Measurements from ENCODE around the gene CRIP3.

The CRIP3 gene

GRCh38 chr6:43278524-43279078, 30.0 kb downstream of the CRIP3 start:
- H3K36me3 Mint-ChIP-seq (ENCODE audit: insufficient read depth): no peaks in the 10 kb centered on the region
- H3K4me1 Mint-ChIP-seq (ENCODE audit: low read depth in 2 of 2): peaks cover 13 to 16% of the 10 kb centered on the region in 2 donors
- no peak overlapping the region for H3K27ac Mint-ChIP-seq
- H3K9me3 Mint-ChIP-seq: no peaks in the 10 kb centered on the region
- ATAC-seq (replicated peaks): peak; percentile 33
- no peak overlapping the region for H3K4me3 Mint-ChIP-seq
- DNase-seq: no peak
- H3K27me3 Mint-ChIP-seq: peaks cover 38 to 87% of the 10 kb centered on the region in 2 donors

GRCh38 chr6:43277643-43278523, 30.7 kb downstream of the CRIP3 start:
- Mint-ChIP-seq H3K27me3 (peaks cover 37 to 82% of the 10 kb centered on the region in 2 donors), H3K27ac (no peak overlapping the region), H3K4me3 (no peak overlapping the region), H3K9me3 (no peaks in the 10 kb centered on the region), H3K36me3 (ENCODE audit: insufficient read depth) (no peaks in the 10 kb centered on the region), H3K4me1 (ENCODE audit: low read depth in 2 of 2) (peaks cover 13 to 16% of the 10 kb centered on the region in 2 donors)
- DNase-seq (no peak), ATAC-seq (replicated peaks) (no peak)

- ATAC-seq (replicated peaks): no peak
- Mint-ChIP-seq H3K27ac (no peak overlapping the region), H3K4me3 (no peak overlapping the region), H3K9me3 (no peaks in the 10 kb centered on the region), H3K4me1 (ENCODE audit: low read depth in 2 of 2) (peaks cover 13 to 16% of the 10 kb centered on the region in 2 donors), H3K36me3 (ENCODE audit: insufficient read depth) (no peaks in the 10 kb centered on the region), H3K27me3 (peaks cover 32 to 78% of the 10 kb centered on the region in 2 donors)
- DNase-seq: no peak
Measured at GRCh38 chr6:43277306-43277642, 31.4 kb downstream of the CRIP3 start.

GRCh38 chr6:43276577-43277305, 31.9 kb downstream of the CRIP3 start:
- peak overlapping the region; percentile 74 to 86 for H3K4me3 Mint-ChIP-seq
- H3K27ac Mint-ChIP-seq: peak overlapping the region; percentile 1 to 61
- peaks cover 13 to 14% of the 10 kb centered on the region in 2 donors for H3K4me1 Mint-ChIP-seq (ENCODE audit: low read depth in 2 of 2)
- DNase-seq: no peak
- ATAC-seq (replicated peaks): no peak
- no peaks in the 10 kb centered on the region for H3K36me3 Mint-ChIP-seq (ENCODE audit: insufficient read depth)
- peaks cover 29 to 78% of the 10 kb centered on the region in 2 donors for H3K27me3 Mint-ChIP-seq
- H3K9me3 Mint-ChIP-seq: no peaks in the 10 kb centered on the region

- no peaks in the 10 kb centered on the region for H3K9me3 Mint-ChIP-seq
- peak overlapping the region; percentile 1 to 61 for H3K27ac Mint-ChIP-seq
- ATAC-seq (replicated peaks) (peak; percentile 63), DNase-seq (no peak)
- peaks cover 13% of the 10 kb centered on the region in 2 donors for H3K4me1 Mint-ChIP-seq (ENCODE audit: low read depth in 2 of 2)
- H3K4me3 Mint-ChIP-seq: peak overlapping the region; percentile 74 to 86
- H3K36me3 Mint-ChIP-seq (ENCODE audit: insufficient read depth): no peaks in the 10 kb centered on the region
- H3K27me3 Mint-ChIP-seq: peaks cover 26 to 72% of the 10 kb centered on the region in 2 donors
Measured at GRCh38 chr6:43275801-43276576, 32.6 kb downstream of the CRIP3 start.

GRCh38 chr6:43274916-43275597, 33.6 kb downstream of the CRIP3 start:
- ATAC-seq (replicated peaks) (peak; percentile 53), DNase-seq (peak; percentile 13 to 21 (median 16))
- Mint-ChIP-seq H3K4me1 (ENCODE audit: low read depth in 2 of 2) (peaks cover 13 to 15% of the 10 kb centered on the region in 2 donors), H3K4me3 (peak overlapping the region; percentile 74 to 86), H3K9me3 (no peaks in the 10 kb centered on the region), H3K27ac (no peak overlapping the region), H3K27me3 (peaks cover 20 to 62% of the 10 kb centered on the region in 2 donors), H3K36me3 (ENCODE audit: insufficient read depth) (no peaks in the 10 kb centered on the region)

- ATAC-seq (replicated peaks) (no peak), DNase-seq (no peak)
- Mint-ChIP-seq H3K27me3 (peaks cover 20 to 59% of the 10 kb centered on the region in 2 donors), H3K9me3 (no peaks in the 10 kb centered on the region), H3K4me1 (ENCODE audit: low read depth in 2 of 2) (peaks cover 15 to 16% of the 10 kb centered on the region in 2 donors), H3K4me3 (peak overlapping the region; percentile 56 to 86), H3K27ac (no peak overlapping the region), H3K36me3 (ENCODE audit: insufficient read depth) (peaks cover 3% of the 10 kb centered on the region)
Measured at GRCh38 chr6:43274127-43274915, 34.3 kb downstream of the CRIP3 start.

GRCh38 chr6:43273707-43274106, 34.9 kb downstream of the CRIP3 start:
- Mint-ChIP-seq H3K27ac (no peak overlapping the region), H3K9me3 (no peaks in the 10 kb centered on the region), H3K36me3 (ENCODE audit: insufficient read depth) (peaks cover 3% of the 10 kb centered on the region), H3K27me3 (peaks cover 20 to 62% of the 10 kb centered on the region in 2 donors), H3K4me3 (peak overlapping the region in 1 of 2 donors; percentile 40), H3K4me1 (ENCODE audit: low read depth in 2 of 2) (peaks cover 16 to 22% of the 10 kb centered on the region in 2 donors)
- ATAC-seq (replicated peaks) (no peak), DNase-seq (no peak)

GRCh38 chr6:43271944-43272343, 36.7 kb downstream of the CRIP3 start:
- no peak overlapping the region for H3K27ac Mint-ChIP-seq
- no peaks in the 10 kb centered on the region for H3K9me3 Mint-ChIP-seq
- DNase-seq: no peak
- H3K27me3 Mint-ChIP-seq: peaks cover 10 to 47% of the 10 kb centered on the region in 2 donors
- H3K36me3 Mint-ChIP-seq (ENCODE audit: insufficient read depth): peaks cover 3% of the 10 kb centered on the region
- peaks cover 14 to 16% of the 10 kb centered on the region in 2 donors for H3K4me1 Mint-ChIP-seq (ENCODE audit: low read depth in 2 of 2)
- ATAC-seq (replicated peaks): no peak
- no peak overlapping the region for H3K4me3 Mint-ChIP-seq

GRCh38 chr6:43271103-43271815, 37.4 kb downstream of the CRIP3 start:
- H3K27me3 Mint-ChIP-seq: peaks cover 5 to 40% of the 10 kb centered on the region in 2 donors
- H3K4me3 Mint-ChIP-seq: no peak overlapping the region
- no peak for DNase-seq
- peaks cover 3% of the 10 kb centered on the region for H3K36me3 Mint-ChIP-seq (ENCODE audit: insufficient read depth)
- peaks cover 14 to 16% of the 10 kb centered on the region in 2 donors for H3K4me1 Mint-ChIP-seq (ENCODE audit: low read depth in 2 of 2)
- no peaks in the 10 kb centered on the region for H3K9me3 Mint-ChIP-seq
- H3K27ac Mint-ChIP-seq: no peak overlapping the region
- no peak for ATAC-seq (replicated peaks)

GRCh38 chr6:43269273-43270007, 39.2 kb downstream of the CRIP3 start:
- Mint-ChIP-seq H3K36me3 (ENCODE audit: insufficient read depth) (peaks cover 3% of the 10 kb centered on the region), H3K4me3 (peak overlapping the region; percentile 73 to 79), H3K4me1 (ENCODE audit: low read depth in 2 of 2) (peaks cover 9 to 10% of the 10 kb centered on the region in 2 donors), H3K27ac (no peak overlapping the region), H3K27me3 (peaks cover 0 to 25% of the 10 kb centered on the region in 2 donors), H3K9me3 (no peaks in the 10 kb centered on the region)
- peak; percentile 30 to 41 (median 31) for DNase-seq
- peak; percentile 70 for ATAC-seq (replicated peaks)

Measured in effector memory CD8-positive, alpha-beta T cell (primary cell).